GM18520 (cell line): ENCODE measurements around the gene TFE3.

ENCODE experiments used
- ATAC-seq: cut with Tn5 transposase; IDR thresholded peaks from one replicate; pipeline ENCODE4 v1.9.1; 2021; ENCODE audit not compliant: unreplicated experiment

TFE3 gene

DNA sequence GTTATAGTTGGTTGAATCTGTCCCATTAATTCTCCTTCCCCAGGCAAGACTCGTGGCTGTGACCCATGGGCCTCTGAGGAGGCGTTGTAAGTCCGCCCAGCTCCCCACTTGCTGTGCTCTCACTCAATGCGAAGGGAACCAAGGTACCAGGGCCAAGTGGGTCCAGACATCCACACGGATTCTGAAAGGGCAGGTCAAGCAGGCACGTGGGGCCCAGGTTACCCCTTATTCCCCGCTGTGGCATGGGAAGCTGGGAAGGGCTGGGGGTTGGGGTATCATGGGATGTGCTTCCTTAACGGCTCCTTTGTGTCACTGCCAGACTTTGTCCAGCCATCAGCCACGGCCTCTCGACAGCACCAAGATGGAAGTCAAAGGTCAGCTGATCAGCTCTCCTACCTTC is 18.8 kb upstream of the TFE3 start:
- no peak for ATAC-seq

- ATAC-seq = no peak
Observed at GRCh38 chrX:49061490-49061889, 18.3 kb upstream of the TFE3 start.

DNA sequence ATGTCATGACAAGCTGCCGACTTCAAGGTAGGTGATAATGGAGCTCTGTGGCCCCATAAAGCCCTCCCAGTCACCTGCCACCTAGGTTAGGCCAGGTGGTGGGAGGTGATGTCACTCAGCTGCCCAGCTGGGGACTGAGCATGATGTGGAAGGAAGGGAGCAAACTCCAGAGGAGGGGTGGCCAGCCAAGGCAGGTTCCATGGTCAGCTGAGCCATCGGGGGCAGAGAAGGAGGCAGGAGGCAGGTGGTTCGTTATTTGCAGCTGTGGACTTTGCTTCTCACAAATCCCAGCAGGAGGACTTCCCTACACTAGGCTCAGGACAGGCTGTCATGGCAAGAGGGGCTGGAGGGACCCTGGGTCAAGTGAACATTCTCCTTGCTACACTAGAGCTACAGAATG is 17.8 kb upstream of the TFE3 start:
- no peak for ATAC-seq

DNA sequence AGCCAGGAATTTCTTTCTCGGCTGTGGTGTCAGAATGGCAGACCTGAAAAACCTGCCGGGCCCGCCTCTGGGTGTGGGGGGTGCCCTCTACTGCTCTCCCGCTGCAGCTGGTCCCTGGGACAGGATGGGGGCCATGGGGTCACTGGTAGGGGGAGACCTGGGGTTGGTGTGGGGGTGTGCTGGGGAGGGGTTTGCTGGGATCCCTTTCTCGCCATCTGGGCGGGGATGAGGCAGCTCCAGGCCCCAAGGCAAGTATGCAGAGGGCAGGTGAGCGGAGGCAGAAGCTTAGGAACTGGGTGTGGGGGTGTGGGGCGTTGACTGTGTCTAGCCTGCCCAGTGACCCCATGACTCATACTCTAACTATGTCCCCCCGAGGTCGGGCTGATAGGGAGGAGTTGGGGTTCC is 16.5 kb upstream of the TFE3 start:
- ATAC-seq = no peak

GRCh38 chrX:49059201-49059600 is 16.0 kb upstream of the TFE3 start:
- no peak for ATAC-seq

DNA sequence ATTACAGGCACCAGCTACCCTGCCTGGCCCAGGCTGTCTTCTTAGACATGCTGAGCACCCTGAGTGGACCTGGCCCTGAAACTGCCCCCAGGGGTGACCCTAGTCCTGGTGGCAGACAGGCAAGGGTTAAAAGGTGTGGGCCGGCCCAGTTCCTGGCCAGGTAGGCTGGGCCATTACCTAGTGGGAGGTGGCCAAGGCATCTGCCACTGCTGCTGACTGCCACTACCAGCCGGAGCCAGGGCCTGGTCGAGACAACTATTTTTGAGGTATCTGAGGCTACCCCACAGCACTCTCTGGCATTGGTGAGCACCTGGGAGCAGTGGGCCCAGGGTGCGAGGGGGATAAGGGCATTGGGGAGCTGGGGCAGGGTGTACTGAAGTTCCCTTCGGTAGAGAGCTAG is 15.6 kb upstream of the TFE3 start, which contains the start of gene CCDC120:
Gene CCDC120 (plus strand): TSS at position 206 of the 400 bp plus-strand sequence. CDS start 3,043 bp downstream, outside the sequence.
- no peak for ATAC-seq

- ATAC-seq = no peak
Observed at GRCh38 chrX:49054073-49054762, 11.1 kb upstream of the TFE3 start.

DNA sequence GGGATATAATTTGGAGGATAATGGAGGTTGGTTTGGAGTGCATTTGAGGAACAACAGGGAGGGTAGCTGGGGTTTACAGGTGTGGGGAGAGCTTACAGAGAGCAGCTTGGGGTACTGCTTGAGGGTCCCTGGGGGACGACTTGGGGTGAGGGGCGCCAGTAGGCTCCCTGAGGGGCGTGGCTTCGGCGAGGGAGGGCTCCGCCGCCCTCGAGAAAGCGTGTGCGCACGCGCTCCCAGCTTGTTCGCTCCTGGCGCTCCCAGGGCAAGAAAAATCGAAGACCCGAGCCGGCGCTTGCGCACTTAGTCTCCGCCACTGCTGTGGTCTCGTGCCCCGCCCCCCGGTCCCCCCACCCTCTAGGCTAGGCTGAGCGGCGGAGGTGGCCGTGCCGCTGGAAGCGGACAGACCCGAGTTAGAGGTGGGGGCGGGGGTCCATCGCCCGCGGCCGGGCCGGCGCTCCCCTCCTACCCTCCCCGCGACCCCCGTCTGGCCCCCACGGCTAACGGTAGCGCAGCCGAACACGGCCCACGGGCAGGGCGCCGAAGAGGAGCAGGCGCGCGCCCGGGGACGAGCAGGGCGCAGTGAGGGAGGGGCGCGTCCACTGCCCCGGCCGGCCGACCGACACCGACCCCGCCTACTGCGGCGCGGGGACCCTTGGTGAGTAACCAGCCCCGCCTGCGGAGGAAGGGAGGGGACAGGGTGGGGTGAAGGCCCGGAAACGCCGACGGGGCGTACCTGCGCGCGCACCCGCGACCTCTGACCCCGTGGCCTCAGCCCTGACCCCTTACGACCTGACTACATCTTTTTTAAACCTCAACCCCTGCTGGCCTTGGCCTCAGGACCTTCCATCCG is 10.3 kb upstream of the TFE3 start:
- ATAC-seq = no peak

GRCh38 chrX:49043987-49044281 is 777 bp upstream of the TFE3 start:
- no peak for ATAC-seq

- ATAC-seq = no peak
Observed at GRCh38 chrX:49042581-49043219, 457 bp downstream of the TFE3 start.

- no peak for ATAC-seq
Observed at GRCh38 chrX:49041744-49042580, 1.2 kb downstream of the TFE3 start.

DNA sequence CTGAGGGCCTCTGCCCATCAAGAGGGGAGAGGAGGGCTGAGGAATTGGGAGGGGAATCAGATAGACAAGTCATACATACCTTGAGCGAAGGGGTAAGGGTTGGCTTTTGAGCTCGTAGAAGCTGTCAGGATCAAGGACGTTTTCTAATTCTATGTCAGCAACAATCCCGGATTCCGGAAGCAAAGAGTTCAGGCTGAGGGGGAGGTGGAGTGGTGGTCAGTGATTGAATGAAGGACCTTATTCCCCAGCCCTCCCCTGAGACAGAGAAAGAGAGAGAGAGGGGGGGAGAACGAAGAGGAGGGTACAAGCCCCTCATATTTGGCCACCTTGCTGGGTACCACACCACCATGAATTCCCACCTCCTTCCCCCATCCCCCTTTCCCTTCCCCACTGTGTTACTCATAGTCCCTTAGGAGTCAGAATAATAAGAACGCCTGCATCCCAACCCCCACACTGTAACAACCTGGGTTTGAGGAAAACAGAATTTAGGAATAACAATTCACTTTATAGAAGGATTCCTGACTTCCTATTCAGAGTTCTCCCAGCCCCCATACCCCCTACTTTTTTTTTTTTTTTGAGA is 2.7 kb downstream of the TFE3 start:
- no peak for ATAC-seq

- ATAC-seq = no peak
Observed at GRCh38 chrX:49039598-49040375, 3.4 kb downstream of the TFE3 start.

- ATAC-seq = no peak
Observed at GRCh38 chrX:49037883-49038475, 5.2 kb downstream of the TFE3 start.

GRCh38 chrX:49030283-49030682 is 12.9 kb downstream of the TFE3 start:
- no peak for ATAC-seq

GRCh38 chrX:49029876-49030275 is 13.3 kb downstream of the TFE3 start:
- no peak for ATAC-seq

DNA sequence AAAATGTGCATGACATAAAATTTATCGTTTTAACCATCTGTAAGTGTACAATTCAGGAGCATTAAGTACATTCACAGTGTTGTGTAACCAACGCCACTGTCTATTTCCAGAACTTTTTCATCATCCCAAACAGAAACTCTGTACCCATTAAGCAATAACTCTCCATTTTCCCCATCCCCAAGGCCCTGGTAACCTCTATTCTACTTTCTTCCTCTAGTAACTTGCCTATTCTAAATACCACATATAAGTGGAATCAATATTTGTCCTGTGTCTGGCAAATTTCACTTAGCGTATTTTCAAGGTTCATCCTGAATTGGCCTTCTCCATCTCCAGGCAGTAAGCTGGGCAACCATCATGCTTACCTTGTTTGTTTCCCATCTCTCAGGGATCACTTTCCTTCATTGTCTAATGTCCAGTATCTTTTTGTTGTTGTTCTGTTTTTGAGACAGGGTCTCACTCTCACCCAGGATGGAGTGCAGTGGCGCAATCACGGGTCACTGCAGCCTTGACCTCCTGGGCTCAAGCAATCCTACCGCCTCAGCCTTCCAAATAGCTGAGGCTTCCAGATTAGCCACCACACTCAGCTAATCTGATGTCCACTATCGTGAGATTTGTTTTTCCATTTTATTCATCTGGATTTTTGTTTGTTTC is 23.4 kb downstream of the TFE3 start:
- no peak for ATAC-seq

- ATAC-seq = no peak
Observed at GRCh38 chrX:49019050-49019449, 24.1 kb downstream of the TFE3 start.

GRCh38 chrX:49003696-49004095 is 39.5 kb downstream of the TFE3 start:
- ATAC-seq = no peak
